Measurements from ENCODE around the gene USF2.

GRCh38 chr19:35257113-35257461 is 11.7 kb upstream of the USF2 start:
- TF ChIP-seq, protein P1, sequence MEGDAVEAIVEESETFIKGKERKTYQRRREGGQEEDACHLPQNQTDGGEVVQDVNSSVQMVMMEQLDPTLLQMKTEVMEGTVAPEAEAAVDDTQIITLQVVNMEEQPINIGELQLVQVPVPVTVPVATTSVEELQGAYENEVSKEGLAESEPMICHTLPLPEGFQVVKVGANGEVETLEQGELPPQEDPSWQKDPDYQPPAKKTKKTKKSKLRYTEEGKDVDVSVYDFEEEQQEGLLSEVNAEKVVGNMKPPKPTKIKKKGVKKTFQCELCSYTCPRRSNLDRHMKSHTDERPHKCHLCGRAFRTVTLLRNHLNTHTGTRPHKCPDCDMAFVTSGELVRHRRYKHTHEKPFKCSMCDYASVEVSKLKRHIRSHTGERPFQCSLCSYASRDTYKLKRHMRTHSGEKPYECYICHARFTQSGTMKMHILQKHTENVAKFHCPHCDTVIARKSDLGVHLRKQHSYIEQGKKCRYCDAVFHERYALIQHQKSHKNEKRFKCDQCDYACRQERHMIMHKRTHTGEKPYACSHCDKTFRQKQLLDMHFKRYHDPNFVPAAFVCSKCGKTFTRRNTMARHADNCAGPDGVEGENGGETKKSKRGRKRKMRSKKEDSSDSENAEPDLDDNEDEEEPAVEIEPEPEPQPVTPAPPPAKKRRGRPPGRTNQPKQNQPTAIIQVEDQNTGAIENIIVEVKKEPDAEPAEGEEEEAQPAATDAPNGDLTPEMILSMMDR (conservative IDR thresholded peaks at IDR 0.05) = no peak
- TF ChIP-seq ZFX (IDR thresholded peaks at IDR 0.05) = no peak
